Uterus (tissue), 4 donors: Measurements from ENCODE around the gene CCDC68. TPM values are rescaled to one million over a fixed set of nuclear protein-coding genes. Genes with fewer than 3 reads are reported as not detected.

Experiments used
- DNase-seq, 2 donors: peaks; one replicate each; pipeline ENCODE4 v3.0.0-alpha.2; 2019 to 2020
- H3K27ac ChIP-seq, 2 donors: fragments of 200-600 bp; sonication (generic); 1 replicate in 1 of 2; 2 replicates in 1 of 2; pipeline ENCODE4 v1.5.1; 2016 to 2018
- H3K27me3 ChIP-seq, 2 donors: fragments of 200-600 bp; sonication (generic); one replicate each; pipeline ENCODE4 v1.5.1; 2018 to 2019; ENCODE audit warnings: control low read depth in 1 of 2
- H3K36me3 ChIP-seq, 2 donors: fragments of 200-600 bp; sonication (generic); one replicate each; pipeline ENCODE4 v1.5.1; 2019; ENCODE audit warnings: control low read depth in 1 of 2
- H3K4me1 ChIP-seq, 2 donors: fragments of 200-600 bp; sonication (generic); one replicate each; pipeline ENCODE4 v1.5.1; 2018 to 2019; ENCODE audit warnings: control low read depth in 1 of 2
- H3K4me3 ChIP-seq, 2 donors: fragments of 200-600 bp; sonication (generic); 1 replicate in 1 of 2; 2 replicates in 1 of 2; pipeline ENCODE4 v1.5.1; 2018 to 2019; ENCODE audit warnings: mild to moderate bottlenecking in 1 of 2
- H3K9me3 ChIP-seq, 2 donors: fragments of 200-600 bp; sonication (generic); one replicate each; pipeline ENCODE4 v1.5.1; 2019; ENCODE audit warnings: control low read depth in 1 of 2
- CTCF ChIP-seq, 4 experiments: fragments of 200-600 bp in 2 of 4; fragments of 450-650 bp in 2 of 4; sonication (generic) in 2 of 4; IDR thresholded peaks; one replicate each; pipeline ENCODE4 v1.5.1; 2016 to 2019; ENCODE audit warnings: antibody characterized with exemption in 4 of 4, mild to moderate bottlenecking in 2 of 4, moderate library complexity in 1 of 4
- POLR2A ChIP-seq, 2 donors: fragments of 450-650 bp; IDR thresholded peaks; one replicate each; pipeline ENCODE4 v1.6.1; 2016; ENCODE audit warnings: antibody characterized with exemption in 2 of 2, mild to moderate bottlenecking in 1 of 2, moderate library complexity in 1 of 2
- intact Hi-C: fragments of 100-400 bp; cut with DNase I; formaldehyde crosslinking; loops from one replicate; pipeline ENCODE4 v1.15.1; 2023; ENCODE audit warnings: low total_unique reads
- total RNA-seq, 4 donors: library from RNA; depleted of rRNA in 3 of 4; stranded (reverse); fragments of >200 nt in 3 of 4; gene quantifications; one replicate each; pipeline versions ENCODE4 v1.1.0 to v1.2.4, GENCODE V29; 2014 to 2023
- donor health status: DM: yes; HTN: yes; CAD: no.

Gene CCDC68
- total RNA-seq, 4 donors from 2014 or later: 6.9 to 26.3 (median 17.1) TPM

- Histone ChIP-seq H3K4me1 (no peaks in the 10 kb centered on the region), H3K27me3 (no peaks in the 10 kb centered on the region), H3K9me3 (no peaks in the 10 kb centered on the region), H3K27ac (no peak overlapping the region), H3K36me3 (no peaks in the 10 kb centered on the region), H3K4me3 (no peak overlapping the region)
- DNase-seq: no peak
- TF ChIP-seq CTCF (IDR thresholded peaks at IDR 0.05): no peak
- intact Hi-C loops: no loop called here
Observed at GRCh38 chr18:54938506-54938905, 20.8 kb downstream of the CCDC68 start.

- intact Hi-C loops: no loop called here
- Histone ChIP-seq H3K36me3 (no peaks in the 10 kb centered on the region), H3K9me3 (no peaks in the 10 kb centered on the region), H3K4me1 (no peaks in the 10 kb centered on the region), H3K27me3 (no peaks in the 10 kb centered on the region), H3K4me3 (no peak overlapping the region), H3K27ac (no peak overlapping the region)
- TF ChIP-seq POLR2A (IDR thresholded peaks at IDR 0.05) (no peak), CTCF (IDR thresholded peaks at IDR 0.05) (no peak)
- no peak for DNase-seq
Observed at GRCh38 chr18:54932472-54932871, 26.8 kb downstream of the CCDC68 start.

GRCh38 chr18:54931152-54931551 is 28.1 kb downstream of the CCDC68 start:
- H3K4me1 ChIP-seq: no peaks in the 10 kb centered on the region
- H3K4me3 ChIP-seq: no peak overlapping the region
- TF ChIP-seq CTCF (IDR thresholded peaks at IDR 0.05): no peak
- no peak for TF ChIP-seq POLR2A (IDR thresholded peaks at IDR 0.05)
- H3K27ac ChIP-seq: no peak overlapping the region
- no peaks in the 10 kb centered on the region for H3K9me3 ChIP-seq
- DNase-seq: no peak
- no peaks in the 10 kb centered on the region for H3K36me3 ChIP-seq
- no peaks in the 10 kb centered on the region for H3K27me3 ChIP-seq
- intact Hi-C loops: no loop called here

GRCh38 chr18:54928236-54928635 is 31.0 kb downstream of the CCDC68 start:
- no peak overlapping the region for H3K4me3 ChIP-seq
- no peak for DNase-seq

More at GRCh38 chr18:54928236-54928635, 31.0 kb downstream of the CCDC68 start:
- Histone ChIP-seq H3K27ac (no peak overlapping the region), H3K36me3 (no peaks in the 10 kb centered on the region), H3K27me3 (no peaks in the 10 kb centered on the region), H3K4me1 (no peaks in the 10 kb centered on the region), H3K9me3 (no peaks in the 10 kb centered on the region)
- TF ChIP-seq CTCF (IDR thresholded peaks at IDR 0.05): no peak
- no peak for TF ChIP-seq POLR2A (IDR thresholded peaks at IDR 0.05)
- intact Hi-C loops: no loop called here
